Stimulated activated CD8-positive, alpha-beta memory T cell treated with anti-CD3 and anti-CD28 coated beads, Interleukin-15, amount 100 ng/mL, for 1 hour (primary cell): ENCODE measurements around the gene ACBD6.

Experiments
- DNase-seq: peaks from one replicate; pipeline ENCODE4 v3.0.0-alpha.2; 2020; ENCODE audit warnings: low read depth

ACBD6 gene

GRCh38 chr1:180241716-180242544 is 260.4 kb downstream of the ACBD6 start:
- DNase-seq: no peak

- DNase-seq: no peak
These were observed 263.0 kb downstream of the ACBD6 start for GRCh38 chr1:180239145-180240096.

DNA sequence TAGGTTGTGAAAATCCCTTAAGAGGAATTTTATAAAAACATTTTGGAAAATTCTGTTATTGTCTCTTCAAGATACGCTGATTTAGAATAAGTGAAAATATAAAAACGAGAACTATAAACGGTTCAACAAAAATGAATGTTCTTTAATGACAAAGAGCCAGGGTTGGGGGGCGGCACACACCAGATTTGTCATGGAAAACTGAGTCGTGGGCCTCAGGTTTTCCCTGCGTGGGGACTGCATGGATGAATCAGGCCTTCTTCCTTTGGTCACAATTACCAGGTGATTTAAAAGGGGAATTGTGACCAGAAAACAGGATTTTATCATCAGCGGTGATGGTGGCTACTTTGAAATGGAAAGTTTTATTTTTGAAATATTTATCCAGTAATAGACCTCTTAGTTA is 263.7 kb downstream of the ACBD6 start:
- no peak for DNase-seq
